ENCODE data around the gene FBXO8.

FBXO8 gene

DNA sequence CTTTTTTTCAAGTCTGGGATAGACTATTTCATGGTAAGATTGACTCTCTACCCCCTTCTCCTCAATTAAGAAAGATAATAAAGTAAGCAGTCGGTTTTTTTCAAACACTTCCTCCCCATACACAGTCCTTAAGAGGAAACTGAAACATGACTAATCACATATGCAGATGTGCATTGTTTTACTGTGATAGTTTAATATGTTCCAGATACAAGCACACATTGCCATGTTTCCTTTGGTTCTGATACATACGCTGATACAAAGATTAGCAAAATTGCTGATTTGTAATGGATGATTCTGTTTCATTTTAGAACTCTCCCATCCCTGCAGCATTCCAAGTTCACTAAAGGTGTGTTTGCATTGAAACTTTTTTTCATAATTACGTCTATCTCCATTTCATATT is 76.1 kb downstream of the FBXO8 start:
- H3K36me3 ChIP-seq, result no peaks in the 10 kb centered on the region
- H3K27ac ChIP-seq, result no peak overlapping the region
- no peaks in the 10 kb centered on the region for H3K4me1 ChIP-seq
- H3K9me3 ChIP-seq, result no peaks in the 10 kb centered on the region
- TF ChIP-seq, protein P1, sequence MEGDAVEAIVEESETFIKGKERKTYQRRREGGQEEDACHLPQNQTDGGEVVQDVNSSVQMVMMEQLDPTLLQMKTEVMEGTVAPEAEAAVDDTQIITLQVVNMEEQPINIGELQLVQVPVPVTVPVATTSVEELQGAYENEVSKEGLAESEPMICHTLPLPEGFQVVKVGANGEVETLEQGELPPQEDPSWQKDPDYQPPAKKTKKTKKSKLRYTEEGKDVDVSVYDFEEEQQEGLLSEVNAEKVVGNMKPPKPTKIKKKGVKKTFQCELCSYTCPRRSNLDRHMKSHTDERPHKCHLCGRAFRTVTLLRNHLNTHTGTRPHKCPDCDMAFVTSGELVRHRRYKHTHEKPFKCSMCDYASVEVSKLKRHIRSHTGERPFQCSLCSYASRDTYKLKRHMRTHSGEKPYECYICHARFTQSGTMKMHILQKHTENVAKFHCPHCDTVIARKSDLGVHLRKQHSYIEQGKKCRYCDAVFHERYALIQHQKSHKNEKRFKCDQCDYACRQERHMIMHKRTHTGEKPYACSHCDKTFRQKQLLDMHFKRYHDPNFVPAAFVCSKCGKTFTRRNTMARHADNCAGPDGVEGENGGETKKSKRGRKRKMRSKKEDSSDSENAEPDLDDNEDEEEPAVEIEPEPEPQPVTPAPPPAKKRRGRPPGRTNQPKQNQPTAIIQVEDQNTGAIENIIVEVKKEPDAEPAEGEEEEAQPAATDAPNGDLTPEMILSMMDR (IDR thresholded peaks at IDR 0.05), result no peak
- no peak overlapping the region for H3K4me3 ChIP-seq
- no peak for DNase-seq
- intact Hi-C loops (cut with DNase I; ENCODE audit: low total_unique reads), result no loop called here
- H3K27me3 ChIP-seq, result peaks cover 0 to 27% of the 10 kb centered on the region in 2 donors

DNA sequence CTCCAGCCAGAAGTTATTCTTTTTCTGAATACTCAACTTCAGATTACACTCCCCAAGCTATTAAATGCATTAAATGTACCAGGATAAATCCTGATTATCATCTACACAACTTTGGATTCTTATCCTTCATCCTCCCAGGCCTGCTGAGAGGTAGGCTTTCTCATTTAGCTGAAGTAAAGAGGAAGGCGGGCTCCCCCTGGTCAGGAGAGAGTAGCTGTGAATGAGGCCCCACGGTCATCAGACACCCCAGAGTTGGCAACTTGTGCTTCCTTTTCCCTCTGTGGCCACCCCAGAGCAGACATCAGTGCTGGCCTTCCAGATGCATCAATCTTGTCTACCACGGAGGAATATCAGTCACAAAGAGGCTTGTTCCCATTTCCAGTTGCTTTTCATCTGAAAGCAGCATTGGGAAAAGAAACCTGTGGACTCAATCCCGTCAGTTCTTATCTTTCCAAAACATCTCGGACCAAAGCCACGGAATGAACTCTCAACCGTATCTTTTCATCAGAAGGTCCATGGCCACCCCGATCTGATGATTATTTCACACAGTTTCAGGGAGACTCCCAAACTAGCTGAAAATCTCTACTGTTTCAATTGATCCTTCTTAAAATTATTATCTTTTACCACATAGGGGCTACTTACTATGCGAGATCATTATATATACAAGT is 79.2 kb downstream of the FBXO8 start:
- intact Hi-C loops (cut with DNase I; ENCODE audit: low total_unique reads), result no loop called here
- DNase-seq, result no peak

DNA sequence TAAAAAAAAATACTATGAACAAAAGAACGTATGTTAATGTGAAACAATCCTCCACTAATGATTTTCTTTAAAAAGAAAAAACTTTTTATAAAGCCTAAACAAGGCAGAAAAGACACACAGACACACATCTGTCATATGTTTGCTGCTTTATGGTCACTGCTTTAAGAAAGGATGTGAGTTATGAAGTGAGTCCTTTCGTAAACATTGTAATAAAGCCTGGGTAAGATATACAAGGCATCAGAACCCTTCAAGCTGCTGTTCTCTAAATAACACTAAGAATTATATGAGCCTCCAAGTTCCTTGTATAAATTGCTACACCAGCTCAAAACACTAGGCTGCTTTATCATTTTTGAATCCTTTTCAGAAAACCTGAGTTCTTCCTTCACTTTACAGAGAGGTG is 81.6 kb downstream of the FBXO8 start:
- peaks cover 0 to 5% (median 0%) of the 10 kb centered on the region in 4 donors for H3K4me1 ChIP-seq

More for the DNA sequence above, 79.2 kb downstream of the FBXO8 start:
- no peaks in the 10 kb centered on the region for H3K4me1 ChIP-seq
- H3K27ac ChIP-seq, result no peak overlapping the region
- TF ChIP-seq, protein P1 (IDR thresholded peaks at IDR 0.05), result no peak
- no peaks in the 10 kb centered on the region for H3K36me3 ChIP-seq
- H3K4me3 ChIP-seq, result no peak overlapping the region
- no peaks in the 10 kb centered on the region for H3K9me3 ChIP-seq
- peaks cover 0 to 17% of the 10 kb centered on the region in 2 donors for H3K27me3 ChIP-seq

DNA sequence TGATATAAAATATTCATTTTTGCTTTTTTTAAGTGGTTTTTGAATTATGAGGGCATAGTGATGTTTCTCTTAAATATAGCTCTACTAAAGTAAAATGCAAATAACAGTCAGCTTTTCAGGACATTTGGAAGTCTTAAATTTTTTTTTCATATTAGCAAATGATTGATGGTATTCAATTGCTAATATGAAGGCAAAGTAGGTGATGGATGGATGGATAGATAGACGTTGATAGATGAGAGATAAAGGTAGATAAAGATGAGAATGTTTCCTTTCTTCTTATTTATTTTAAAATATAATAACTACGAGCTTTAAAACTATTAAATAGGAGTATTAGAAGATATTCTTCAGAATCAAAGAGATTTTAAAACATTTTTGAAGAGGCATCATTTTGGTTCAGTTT is 83.7 kb downstream of the FBXO8 start:
- Histone ChIP-seq H3K27me3 (peaks cover 0 to 5% of the 10 kb centered on the region in 2 donors), H3K36me3 (no peaks in the 10 kb centered on the region), H3K27ac (no peak overlapping the region), H3K4me3 (no peak overlapping the region), H3K4me1 (peaks cover 0 to 5% (median 0%) of the 10 kb centered on the region in 4 donors), H3K9me3 (no peaks in the 10 kb centered on the region)
- no peak for DNase-seq
- TF ChIP-seq, protein P1 (IDR thresholded peaks at IDR 0.05), result no peak
- intact Hi-C loops (cut with DNase I; ENCODE audit: low total_unique reads), result no loop called here

More for the DNA sequence above, 81.6 kb downstream of the FBXO8 start:
- Histone ChIP-seq H3K36me3 (no peaks in the 10 kb centered on the region), H3K9me3 (no peaks in the 10 kb centered on the region), H3K27me3 (peaks cover 0 to 5% of the 10 kb centered on the region in 2 donors), H3K4me3 (no peak overlapping the region), H3K27ac (no peak overlapping the region)
- TF ChIP-seq, protein P1 (IDR thresholded peaks at IDR 0.05), result no peak
- intact Hi-C loops (cut with DNase I; ENCODE audit: low total_unique reads), result no loop called here
- no peak for DNase-seq

DNA sequence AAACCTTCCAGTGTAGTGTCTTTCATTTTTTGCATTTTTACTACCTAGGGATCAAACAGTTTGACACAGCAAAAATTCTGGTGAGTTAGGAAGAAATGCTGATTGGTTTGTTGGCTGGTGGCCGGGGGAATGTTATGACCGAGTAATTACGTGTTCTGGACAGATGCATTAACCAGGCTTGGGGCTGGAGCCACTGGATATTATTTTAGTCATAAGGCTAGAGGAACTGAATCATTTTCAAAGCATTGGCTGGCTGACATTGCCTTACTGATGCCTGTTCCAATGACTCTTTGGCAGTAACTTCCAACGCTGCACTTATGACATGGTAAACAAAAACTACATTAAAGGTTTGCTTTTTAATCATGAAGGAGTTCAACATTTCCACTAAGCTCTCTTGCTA is 84.6 kb downstream of the FBXO8 start:
- Histone ChIP-seq H3K36me3 (no peaks in the 10 kb centered on the region), H3K9me3 (no peaks in the 10 kb centered on the region), H3K27me3 (peaks cover 0 to 5% of the 10 kb centered on the region in 2 donors), H3K27ac (no peak overlapping the region), H3K4me1 (peaks cover 0 to 5% (median 0%) of the 10 kb centered on the region in 4 donors), H3K4me3 (no peak overlapping the region)
- intact Hi-C loops (cut with DNase I; ENCODE audit: low total_unique reads), result no loop called here
- TF ChIP-seq, protein P1 (IDR thresholded peaks at IDR 0.05), result no peak
- no peak for DNase-seq

Data from tibial artery (tissue), 4 donors.